HG02938 (cell line): ENCODE data around the gene COL15A1.

ENCODE experiments used
- ATAC-seq: cut with Tn5 transposase; IDR thresholded peaks from one replicate; pipeline ENCODE4 v1.9.1; 2021; ENCODE audit warnings: mild to moderate bottlenecking, moderate library complexity; ENCODE audit not compliant: unreplicated experiment

COL15A1 gene

GRCh38 chr9:98944057-98944733 lies 488 bp downstream of the COL15A1 start:
- ATAC-seq = no peak

- no peak for ATAC-seq
These were observed 997 bp downstream of the COL15A1 start for GRCh38 chr9:98944734-98945074.

DNA sequence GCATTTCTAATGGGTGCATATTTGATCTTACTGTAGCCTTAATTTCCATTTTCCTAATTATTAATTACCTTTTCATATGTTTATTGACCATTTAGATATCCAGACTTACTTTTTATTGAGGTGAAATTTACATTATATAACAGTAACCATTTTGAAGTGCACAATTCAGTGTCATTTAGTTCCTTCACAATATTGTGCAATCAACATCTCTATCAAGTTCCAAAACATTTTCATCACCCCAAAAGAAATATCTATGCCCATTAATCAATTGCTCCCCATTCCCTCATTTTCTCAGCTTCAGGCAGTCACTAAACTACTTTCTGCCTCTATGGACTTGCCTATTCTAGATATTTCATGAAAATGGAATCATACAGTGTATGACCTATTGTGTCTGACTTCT lies 5.9 kb downstream of the COL15A1 start:
- no peak for ATAC-seq

GRCh38 chr9:98950262-98950661 lies 6.6 kb downstream of the COL15A1 start:
- no peak for ATAC-seq

DNA sequence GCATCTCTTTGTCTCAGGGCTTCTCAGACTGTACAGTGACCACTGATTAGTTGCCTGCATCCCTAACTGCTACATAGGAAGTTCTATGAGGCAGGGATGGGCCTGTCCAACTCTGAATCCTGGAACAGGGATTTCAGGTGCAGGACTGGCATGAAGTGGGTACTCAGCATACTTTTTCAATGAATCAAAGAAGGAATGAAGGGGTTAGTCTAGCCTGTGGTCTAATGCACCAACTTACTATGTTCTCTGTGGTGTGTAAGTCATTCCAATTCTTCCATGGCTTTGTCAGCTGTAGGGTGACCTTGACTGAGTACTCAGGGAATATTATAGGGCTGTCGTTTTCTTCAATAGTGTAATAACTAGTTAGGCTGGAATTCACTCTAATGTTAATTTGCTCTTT lies 8.3 kb downstream of the COL15A1 start:
- ATAC-seq = no peak

DNA sequence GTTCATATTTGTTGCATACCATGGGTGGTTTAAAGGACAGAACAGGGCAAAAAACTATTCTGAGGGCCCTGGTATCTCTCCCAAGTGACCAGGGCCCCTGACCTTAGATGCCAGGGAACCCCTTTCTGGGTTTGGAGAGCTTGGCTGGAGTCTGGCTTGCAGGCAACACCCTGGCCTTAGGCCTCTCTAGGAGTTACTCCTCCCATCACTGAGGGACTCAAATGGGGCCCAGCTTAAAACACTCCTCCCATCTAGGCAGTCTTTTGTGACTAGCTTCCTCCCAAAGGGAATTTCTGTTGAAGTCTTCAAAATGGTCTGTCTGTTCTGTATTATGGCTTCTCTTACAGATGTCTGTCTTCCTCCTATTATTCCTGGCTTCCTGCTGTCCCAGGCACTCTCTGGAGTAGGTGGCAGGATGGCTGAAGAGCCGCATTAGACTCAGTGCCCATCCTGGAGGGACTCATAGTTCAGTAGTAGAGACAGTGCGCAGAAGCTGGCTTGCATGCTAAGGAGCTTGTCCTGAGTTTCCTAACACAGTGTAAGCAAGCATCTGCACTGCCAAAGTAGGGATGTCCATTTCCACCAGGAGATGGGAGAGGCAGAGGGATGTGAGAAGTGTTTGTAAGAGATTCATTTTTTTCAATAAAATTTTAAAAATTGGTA lies 10.0 kb downstream of the COL15A1 start:
- ATAC-seq = no peak

GRCh38 chr9:98954244-98954610 lies 10.5 kb downstream of the COL15A1 start:
- no peak for ATAC-seq

GRCh38 chr9:98955259-98955658 lies 11.6 kb downstream of the COL15A1 start:
- ATAC-seq = no peak

- no peak for ATAC-seq
These were observed 14.1 kb downstream of the COL15A1 start for GRCh38 chr9:98957826-98958225.

GRCh38 chr9:98958271-98958984 lies 14.7 kb downstream of the COL15A1 start:
- no peak for ATAC-seq

GRCh38 chr9:98960409-98960808 lies 16.7 kb downstream of the COL15A1 start:
- no peak for ATAC-seq

- ATAC-seq = no peak
These were observed 17.9 kb downstream of the COL15A1 start for GRCh38 chr9:98961513-98962180.

GRCh38 chr9:98962181-98962560 lies 18.5 kb downstream of the COL15A1 start:
- no peak for ATAC-seq

- ATAC-seq = no peak
These were observed 19.2 kb downstream of the COL15A1 start for GRCh38 chr9:98962861-98963260.

DNA sequence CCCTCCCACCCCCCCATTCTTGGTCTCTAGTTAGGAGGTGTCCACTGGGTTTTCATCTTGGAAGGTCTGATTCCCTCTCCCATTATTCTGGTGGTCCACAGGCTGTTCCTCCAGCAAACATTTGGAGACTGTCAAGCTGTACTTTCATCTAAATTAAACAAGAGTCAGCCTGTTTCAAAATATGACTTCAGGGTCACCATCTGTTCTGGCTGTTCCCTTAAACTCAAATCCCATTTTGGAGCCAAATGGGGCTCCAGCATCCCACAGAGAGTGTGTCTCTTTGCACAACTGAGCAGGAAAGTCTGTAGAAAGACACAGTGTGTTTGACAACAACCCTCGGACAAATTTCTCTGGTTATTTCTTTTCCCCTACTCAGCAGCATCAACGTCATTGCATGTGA lies 20.5 kb downstream of the COL15A1 start:
- ATAC-seq = no peak

DNA sequence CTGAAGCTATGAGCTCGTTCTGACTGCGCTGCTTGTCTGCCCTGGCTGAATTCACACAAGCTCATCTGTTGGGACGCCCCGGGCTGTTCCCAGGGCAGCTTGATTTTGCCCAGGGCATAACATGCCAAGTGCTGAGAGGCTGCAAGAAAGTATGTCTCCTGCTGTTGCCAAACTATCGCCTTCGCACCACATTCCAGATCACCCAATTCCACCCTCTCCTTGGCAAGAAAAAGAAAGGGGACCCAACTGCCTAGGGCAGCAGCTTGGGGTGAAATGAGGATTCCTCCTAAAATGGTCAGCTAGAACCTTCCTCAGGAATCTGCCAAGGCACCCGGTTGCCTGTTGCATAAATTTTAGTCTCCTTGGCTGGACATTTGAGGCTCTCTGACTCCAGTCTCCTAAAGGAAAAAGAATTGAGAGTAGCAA lies 21.2 kb downstream of the COL15A1 start:
- ATAC-seq = no peak

DNA sequence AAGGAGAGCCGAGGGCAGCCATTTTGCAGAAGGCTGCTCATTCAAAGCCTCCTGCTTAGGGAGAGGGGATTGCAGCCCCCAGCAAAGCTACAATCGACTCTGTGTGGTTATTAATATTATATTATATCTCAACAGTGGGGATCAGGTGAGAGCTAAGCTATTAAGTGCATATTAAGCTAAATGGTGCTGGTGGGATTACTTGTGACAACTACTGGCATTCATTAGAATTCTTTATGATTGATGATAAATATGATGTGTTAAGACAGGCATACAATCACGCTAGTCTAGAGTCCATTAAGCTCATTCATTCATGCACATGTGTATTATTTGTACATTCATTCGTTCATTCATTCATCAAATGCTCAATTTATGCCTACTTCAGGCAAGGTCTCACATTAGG lies 23.0 kb downstream of the COL15A1 start:
- ATAC-seq = no peak

DNA sequence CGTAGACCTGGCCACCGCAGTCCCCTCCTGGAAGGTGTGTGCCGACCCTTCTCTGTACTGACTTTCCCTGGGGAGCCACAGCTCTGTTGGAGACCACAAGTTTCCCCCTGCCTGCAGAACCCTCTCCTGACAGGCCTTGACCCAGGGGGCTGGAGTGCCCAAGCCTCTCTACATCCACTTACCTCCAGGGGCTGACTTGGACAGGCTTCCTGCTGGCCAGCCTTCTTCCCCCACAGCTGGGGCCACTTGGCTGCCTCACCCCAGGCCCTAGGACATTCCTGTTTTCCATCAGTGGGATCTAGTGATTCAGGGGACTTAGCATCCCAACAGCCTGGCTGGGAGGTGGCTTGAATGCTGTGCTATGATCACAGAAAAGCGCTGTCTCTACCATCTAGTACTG lies 23.6 kb downstream of the COL15A1 start:
- ATAC-seq = no peak

- no peak for ATAC-seq
These were observed 24.0 kb downstream of the COL15A1 start for GRCh38 chr9:98967680-98968079.

DNA sequence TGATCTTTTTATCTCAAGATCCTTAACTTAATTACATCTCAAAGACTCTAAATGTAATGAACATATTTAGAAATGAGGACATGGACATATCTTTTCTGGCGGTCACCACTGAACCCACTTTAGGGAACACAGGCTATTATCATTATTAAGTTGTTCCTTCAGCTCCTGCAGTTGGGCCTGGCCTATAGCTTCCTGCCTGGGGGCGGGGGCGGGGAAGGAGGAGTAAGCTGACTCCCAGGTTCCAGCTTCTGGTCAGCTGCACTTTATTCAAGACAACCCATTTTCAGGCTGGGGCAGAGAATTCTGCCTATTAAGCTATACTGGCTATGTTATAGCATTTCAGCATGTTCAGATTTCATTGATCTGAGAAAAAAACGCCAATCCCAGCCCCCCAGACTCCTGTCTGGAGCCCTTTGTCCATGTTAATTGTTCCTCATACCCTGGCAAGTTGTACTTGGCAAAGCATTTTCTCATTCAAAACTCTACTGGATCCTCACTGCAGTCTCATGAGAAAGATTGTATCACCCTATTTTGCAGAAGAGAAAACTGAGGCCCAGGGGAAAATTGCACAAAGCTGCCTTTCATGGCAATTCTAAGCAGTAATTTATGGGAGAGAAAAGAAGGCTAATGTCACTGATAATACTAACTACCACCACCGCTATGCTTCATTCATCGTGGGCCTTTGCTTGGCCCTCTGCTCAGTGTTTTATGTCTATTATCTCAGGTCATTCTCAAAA lies 25.1 kb downstream of the COL15A1 start:
- no peak for ATAC-seq

DNA sequence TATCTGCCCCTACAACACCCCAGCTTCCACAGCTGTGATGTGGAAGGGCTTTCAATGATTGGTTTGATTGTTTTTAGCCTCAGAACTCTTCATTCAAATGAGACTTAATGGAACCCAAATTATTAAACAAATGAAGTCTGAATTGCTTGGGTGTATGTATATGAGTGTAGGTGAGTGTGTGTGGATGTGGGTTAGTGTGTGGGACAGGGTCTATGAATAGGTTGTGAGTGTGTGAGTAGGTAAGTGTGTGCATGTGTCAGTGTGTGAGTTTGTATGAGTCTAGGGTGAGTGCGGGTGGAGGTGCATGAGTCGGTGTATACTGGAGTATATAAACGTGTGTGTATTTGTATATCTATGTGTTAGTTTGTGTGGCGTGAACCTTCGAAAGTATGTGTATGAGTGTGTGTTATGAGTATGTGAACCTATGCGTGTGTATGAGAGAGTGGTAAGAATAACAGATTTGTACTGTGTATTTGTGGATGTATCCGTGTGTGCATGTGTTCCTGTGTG lies 26.9 kb downstream of the COL15A1 start:
- ATAC-seq = no peak
